ENCODE measurements around the gene RPL6. TPM values are rescaled to one million over a fixed set of nuclear protein-coding genes. Genes with fewer than 3 reads are reported as not detected.
"Not testable (repeated sequence)": the region's sequence is repeated elsewhere in the genome, so short reads cannot be mapped to it uniquely, and the experiment has no call there.

The RPL6 gene
- total and polyA plus RNA-seq, 10 of the 15 experiments (the other 5 are each of a cell fraction or from before 2014, with no cell fraction given): 801 to 3,690 (median 2,265) TPM

DNA sequence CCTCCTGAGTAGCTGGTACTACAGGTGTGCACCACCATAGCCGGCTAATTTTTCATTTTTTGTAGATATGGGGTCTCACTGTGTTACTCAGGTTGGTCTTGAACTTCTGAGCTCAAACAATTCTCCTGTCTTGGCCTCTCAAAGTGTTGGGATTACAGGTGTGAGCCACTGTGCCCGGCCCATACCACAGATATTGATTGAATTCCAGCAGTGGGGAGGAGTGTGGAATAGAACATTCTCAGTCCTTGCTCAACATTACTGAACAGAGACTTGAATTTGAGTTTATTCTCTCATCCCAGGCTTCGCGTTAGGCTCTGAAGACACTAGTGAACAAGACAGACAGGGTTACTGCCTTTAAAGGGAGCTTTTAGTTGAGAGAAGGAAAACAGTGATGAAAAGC lies 48.9 kb upstream of the RPL6 start (continued):
- no peak for TF ChIP-seq RAD51 (IDR thresholded peaks at IDR 0.05)
- TF ChIP-seq, protein P1, sequence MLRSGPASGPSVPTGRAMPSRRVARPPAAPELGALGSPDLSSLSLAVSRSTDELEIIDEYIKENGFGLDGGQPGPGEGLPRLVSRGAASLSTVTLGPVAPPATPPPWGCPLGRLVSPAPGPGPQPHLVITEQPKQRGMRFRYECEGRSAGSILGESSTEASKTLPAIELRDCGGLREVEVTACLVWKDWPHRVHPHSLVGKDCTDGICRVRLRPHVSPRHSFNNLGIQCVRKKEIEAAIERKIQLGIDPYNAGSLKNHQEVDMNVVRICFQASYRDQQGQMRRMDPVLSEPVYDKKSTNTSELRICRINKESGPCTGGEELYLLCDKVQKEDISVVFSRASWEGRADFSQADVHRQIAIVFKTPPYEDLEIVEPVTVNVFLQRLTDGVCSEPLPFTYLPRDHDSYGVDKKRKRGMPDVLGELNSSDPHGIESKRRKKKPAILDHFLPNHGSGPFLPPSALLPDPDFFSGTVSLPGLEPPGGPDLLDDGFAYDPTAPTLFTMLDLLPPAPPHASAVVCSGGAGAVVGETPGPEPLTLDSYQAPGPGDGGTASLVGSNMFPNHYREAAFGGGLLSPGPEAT (IDR thresholded peaks at IDR 0.05; ENCODE audit: low read depth): no peak
- TF ChIP-seq ZBTB33 (IDR thresholded peaks at IDR 0.05): no peak
- TF ChIP-seq TAF1 (IDR thresholded peaks at IDR 0.05; ENCODE audit: borderline replicate concordance, low read depth, low read length): no peak
- no peak for TF ChIP-seq BHLHE40 (IDR thresholded peaks at IDR 0.05; ENCODE audit: borderline replicate concordance in 1 of 2, low read depth in 2 of 2, low read length in 1 of 2)
- TF ChIP-seq CREB1 (IDR thresholded peaks at IDR 0.05; ENCODE audit: low read depth): no peak
- TF ChIP-seq SMC3 (IDR thresholded peaks at IDR 0.05; ENCODE audit: borderline replicate concordance, low read length): no peak
- TF ChIP-seq, protein P2, sequence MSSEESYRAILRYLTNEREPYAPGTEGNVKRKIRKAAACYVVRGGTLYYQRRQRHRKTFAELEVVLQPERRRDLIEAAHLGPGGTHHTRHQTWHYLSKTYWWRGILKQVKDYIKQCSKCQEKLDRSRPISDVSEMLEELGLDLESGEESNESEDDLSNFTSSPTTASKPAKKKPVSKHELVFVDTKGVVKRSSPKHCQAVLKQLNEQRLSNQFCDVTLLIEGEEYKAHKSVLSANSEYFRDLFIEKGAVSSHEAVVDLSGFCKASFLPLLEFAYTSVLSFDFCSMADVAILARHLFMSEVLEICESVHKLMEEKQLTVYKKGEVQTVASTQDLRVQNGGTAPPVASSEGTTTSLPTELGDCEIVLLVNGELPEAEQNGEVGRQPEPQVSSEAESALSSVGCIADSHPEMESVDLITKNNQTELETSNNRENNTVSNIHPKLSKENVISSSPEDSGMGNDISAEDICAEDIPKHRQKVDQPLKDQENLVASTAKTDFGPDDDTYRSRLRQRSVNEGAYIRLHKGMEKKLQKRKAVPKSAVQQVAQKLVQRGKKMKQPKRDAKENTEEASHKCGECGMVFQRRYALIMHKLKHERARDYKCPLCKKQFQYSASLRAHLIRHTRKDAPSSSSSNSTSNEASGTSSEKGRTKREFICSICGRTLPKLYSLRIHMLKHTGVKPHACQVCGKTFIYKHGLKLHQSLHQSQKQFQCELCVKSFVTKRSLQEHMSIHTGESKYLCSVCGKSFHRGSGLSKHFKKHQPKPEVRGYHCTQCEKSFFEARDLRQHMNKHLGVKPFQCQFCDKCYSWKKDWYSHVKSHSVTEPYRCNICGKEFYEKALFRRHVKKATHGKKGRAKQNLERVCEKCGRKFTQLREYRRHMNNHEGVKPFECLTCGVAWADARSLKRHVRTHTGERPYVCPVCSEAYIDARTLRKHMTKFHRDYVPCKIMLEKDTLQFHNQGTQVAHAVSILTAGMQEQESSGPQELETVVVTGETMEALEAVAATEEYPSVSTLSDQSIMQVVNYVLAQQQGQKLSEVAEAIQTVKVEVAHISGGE (CRISPR knock-in tag; IDR thresholded peaks at IDR 0.05): no peak
- no peak for TF ChIP-seq CHD4 (IDR thresholded peaks at IDR 0.05)
- TF ChIP-seq STAT1 (conservative IDR thresholded peaks at IDR 0.05): no peak
- TF ChIP-seq KLF5 (IDR thresholded peaks at IDR 0.05; ENCODE audit: partially characterized antibody): no peak
- no peak for TF ChIP-seq IRF4 (IDR thresholded peaks at IDR 0.05; ENCODE audit: low read depth, low read length)

GRCh38 chr12:112457142-112457541 lies 47.7 kb upstream of the RPL6 start:
- peaks cover 2 to 19% of the 10 kb centered on the region in 2 experiments for H3K36me3 ChIP-seq (ENCODE audit: control insufficient read depth in 2 of 2, insufficient read depth in 2 of 2, low read length in 1 of 2)
- intact Hi-C loops (cut with micrococcal nuclease; ENCODE audit: unreplicated experiment); H3K27me3 ChIP-seq (replicated peaks in 1 of 2; ENCODE audit: control insufficient read depth in 2 of 2, insufficient read depth in 2 of 2, low read length in 1 of 2); in situ Hi-C loops (cut with MboI); H3K79me2 ChIP-seq (ENCODE audit: control insufficient read depth, insufficient read depth, low read length); H3K9ac ChIP-seq (ENCODE audit: control insufficient read depth, insufficient read depth, low read length); RAD21 ChIA-PET (ENCODE audit: unreplicated experiment); POLR2A ChIA-PET; BruUV-seq (replicated peaks); H3K4me3 ChIP-seq; FAIRE-seq; SMC1A ChIA-PET (ENCODE audit: uncharacterized antibody, unreplicated experiment); DNase-seq (ENCODE audit: low read depth, low spot score); CTCF ChIA-PET; H3K9me3 ChIP-seq (replicated peaks; ENCODE audit: control insufficient read depth, insufficient read depth, low read length); H3K4me1 ChIP-seq (ENCODE audit: control insufficient read depth, insufficient read depth, low read length); H3K27ac ChIP-seq (ENCODE audit: control insufficient read depth, insufficient read depth); ATAC-seq; H4K20me1 ChIP-seq (ENCODE audit: control insufficient read depth, insufficient read depth); H2AFZ ChIP-seq (ENCODE audit: control insufficient read depth, low read depth, low read length); H3K4me2 ChIP-seq (ENCODE audit: control insufficient read depth, insufficient read depth): not testable (repeated sequence)
- WGBS (ENCODE audit: insufficient coverage, insufficient replicate concordance, low lambda C conversion rate, missing lambda C conversion rate): 67% methylated on average over 1 of the region's 1 CpG

Data from GM12878 (cell line).